Activated T-cell treated with anti-CD3 and anti-CD28 coated beads for 1 hour (primary cell): Measurements from ENCODE around the gene STT3B.

ENCODE experiments used
- DNase-seq: peaks from one replicate; pipeline ENCODE4 v3.0.0-alpha.2; 2020; ENCODE audit warnings: low read depth

The STT3B gene

GRCh38 chr3:31521468-31521867 is 11.3 kb upstream of the STT3B start:
- no peak for DNase-seq

GRCh38 chr3:31522152-31522551 is 10.6 kb upstream of the STT3B start:
- DNase-seq, result no peak

- DNase-seq, result no peak
Observed at GRCh38 chr3:31523543-31523942, 9.2 kb upstream of the STT3B start.

GRCh38 chr3:31525532-31525931 is 7.2 kb upstream of the STT3B start:
- no peak for DNase-seq

- DNase-seq, result no peak
Observed at GRCh38 chr3:31529421-31529820, 3.3 kb upstream of the STT3B start.

GRCh38 chr3:31530039-31530959 is 2.4 kb upstream of the STT3B start:
- DNase-seq, result no peak

- no peak for DNase-seq
Observed at GRCh38 chr3:31530960-31531335, 1.8 kb upstream of the STT3B start.

- no peak for DNase-seq
Observed at GRCh38 chr3:31531452-31531991, 1.2 kb upstream of the STT3B start.

- DNase-seq, result peak; percentile 97
Observed at GRCh38 chr3:31531992-31532586, 636 bp upstream of the STT3B start.

- DNase-seq, result peak; percentile 48
Observed at GRCh38 chr3:31533169-31534064, 692 bp downstream of the STT3B start.

GRCh38 chr3:31534065-31534425 is 1.3 kb downstream of the STT3B start:
- no peak for DNase-seq

- DNase-seq, result no peak
Observed at GRCh38 chr3:31536497-31536896, 3.8 kb downstream of the STT3B start.

GRCh38 chr3:31538801-31539200 is 6.1 kb downstream of the STT3B start:
- no peak for DNase-seq

- DNase-seq, result no peak
Observed at GRCh38 chr3:31539275-31539674, 6.5 kb downstream of the STT3B start.

- no peak for DNase-seq
Observed at GRCh38 chr3:31541089-31541488, 8.4 kb downstream of the STT3B start.

- DNase-seq, result no peak
Observed at GRCh38 chr3:31542246-31542645, 9.5 kb downstream of the STT3B start.

- no peak for DNase-seq
Observed at GRCh38 chr3:31543375-31543774, 10.7 kb downstream of the STT3B start.

- no peak for DNase-seq
Observed at GRCh38 chr3:31544634-31545033, 11.9 kb downstream of the STT3B start.

GRCh38 chr3:31546162-31546561 is 13.4 kb downstream of the STT3B start:
- DNase-seq, result no peak

- DNase-seq, result no peak
Observed at GRCh38 chr3:31546725-31547124, 14.0 kb downstream of the STT3B start.

GRCh38 chr3:31550452-31551251 is 17.9 kb downstream of the STT3B start:
- no peak for DNase-seq

GRCh38 chr3:31551646-31552045 is 18.9 kb downstream of the STT3B start:
- DNase-seq, result no peak
